ENCODE results near the gene NHLH2.

Gene NHLH2

GRCh38 chr1:115827452-115828044 lies 13.4 kb downstream of the NHLH2 start:
- ChIA-PET POLR2A (no interaction called here), CTCF (interaction anchor here (3.4 kb wide), 1 partner anchor 20 kb away, joined by 16 read pairs; no protein-coding TSS in a partner anchor)
- TF ChIP-seq ZBTB6 (tag by site-specific recombination; IDR thresholded peaks at IDR 0.05) = no peak
- TF ChIP-seq SP3 (tag by site-specific recombination; IDR thresholded peaks at IDR 0.05) = no peak
- TF ChIP-seq ZNF837 (tag by site-specific recombination; IDR thresholded peaks at IDR 0.05) = no peak
- no peak for TF ChIP-seq ZNF350 (tag by site-specific recombination; IDR thresholded peaks at IDR 0.05)
- no peak for TF ChIP-seq ZNF76 (tag by site-specific recombination; IDR thresholded peaks at IDR 0.05; ENCODE audit: borderline replicate concordance, low read depth)
- no peak for TF ChIP-seq ZNF274 (IDR thresholded peaks at IDR 0.05; ENCODE audit: low read length)
- TF ChIP-seq ZNF274 (tag by site-specific recombination; IDR thresholded peaks at IDR 0.05; ENCODE audit: borderline replicate concordance) = no peak
- Histone ChIP-seq H3K36me3 (ENCODE audit: control insufficient read depth in 2 of 2, insufficient read depth in 1 of 2, low read length in 2 of 2) (no peaks in the 10 kb centered on the region), H3K9me3 (ENCODE audit: control insufficient read depth, insufficient read depth, low read depth, low read length) (no peaks in the 10 kb centered on the region), H3K4me1 (ENCODE audit: control insufficient read depth, insufficient read depth, low read length) (no peaks in the 10 kb centered on the region), H3K4me3 (ENCODE audit: low read depth, low read length) (no peak overlapping the region), H3K27ac (ENCODE audit: extremely low read depth, low read depth, low read length) (no peak overlapping the region)

- Histone ChIP-seq H3K4me1 (ENCODE audit: control insufficient read depth, insufficient read depth, low read length) (no peaks in the 10 kb centered on the region), H3K9me3 (ENCODE audit: control insufficient read depth, insufficient read depth, low read depth, low read length) (no peaks in the 10 kb centered on the region), H3K27ac (ENCODE audit: extremely low read depth, low read depth, low read length) (no peak overlapping the region), H3K36me3 (ENCODE audit: control insufficient read depth in 2 of 2, insufficient read depth in 1 of 2, low read length in 2 of 2) (no peaks in the 10 kb centered on the region), H3K4me3 (ENCODE audit: low read depth, low read length) (no peak overlapping the region)
- CTCF ChIA-PET = interaction anchor here (0.6 to 3.4 kb wide), 2 partner anchors 19 to 320 kb away, joined by 3 to 16 read pairs; no protein-coding TSS in a partner anchor
- POLR2A ChIA-PET = no interaction called here
- TF ChIP-seq ZNF274 (IDR thresholded peaks at IDR 0.05; ENCODE audit: low read length) = no peak
- TF ChIP-seq ZNF274 (tag by site-specific recombination; IDR thresholded peaks at IDR 0.05; ENCODE audit: borderline replicate concordance) = no peak
- TF ChIP-seq ZNF830 (tag by site-specific recombination; IDR thresholded peaks at IDR 0.05; ENCODE audit: low read depth) = no peak
- TF ChIP-seq ZNF362 (tag by site-specific recombination; IDR thresholded peaks at IDR 0.05) = no peak
- TF ChIP-seq ZNF354C (tag by site-specific recombination; IDR thresholded peaks at IDR 0.05; ENCODE audit: borderline replicate concordance, low read depth) = no peak
- TF ChIP-seq ZNF19 (tag by site-specific recombination; IDR thresholded peaks at IDR 0.05; ENCODE audit: low read depth) = no peak
- no peak for TF ChIP-seq OVOL3 (tag by site-specific recombination; IDR thresholded peaks at IDR 0.05)
- 0 out of 2 replicates have a peak, but pooled peaks have one; percentile 39 for TF ChIP-seq ZEB2 (tag by site-specific recombination; IDR thresholded peaks at IDR 0.05)
- TF ChIP-seq SP7 (tag by site-specific recombination; IDR thresholded peaks at IDR 0.05) = peak; percentile 79
- peak; percentile 72 for TF ChIP-seq WT1 (tag by site-specific recombination; IDR thresholded peaks at IDR 0.05)
- TF ChIP-seq ZNF366 (tag by site-specific recombination; conservative IDR thresholded peaks at IDR 0.05) = peak; percentile 29; the same call in 1 of the 2 replicates
- TF ChIP-seq ZNF341 (tag by site-specific recombination; IDR thresholded peaks at IDR 0.05; ENCODE audit: low read depth) = no peak
- TF ChIP-seq ZNF670 (tag by site-specific recombination; IDR thresholded peaks at IDR 0.05; ENCODE audit: low read depth) = no peak
- 0 out of 2 replicates have a peak, but pooled peaks have one; percentile 32 for TF ChIP-seq TRIM28 (IDR thresholded peaks at IDR 0.05; ENCODE audit: borderline replicate concordance, low read length)
- TF ChIP-seq ZSCAN16 (tag by site-specific recombination; IDR thresholded peaks at IDR 0.05) = no peak
- no peak for TF ChIP-seq ZNF837 (tag by site-specific recombination; IDR thresholded peaks at IDR 0.05)
- TF ChIP-seq HIC1 (tag by site-specific recombination; IDR thresholded peaks at IDR 0.05) = 0 out of 2 replicates have a peak, but pooled peaks have one; percentile 34
- 0 out of 2 replicates have a peak, but pooled peaks have one; percentile 17 for TF ChIP-seq OSR2 (tag by site-specific recombination; IDR thresholded peaks at IDR 0.05)
- no peak for TF ChIP-seq PRDM4 (tag by site-specific recombination; IDR thresholded peaks at IDR 0.05)
- peak; percentile 28; the same call in 1 of the 2 replicates for TF ChIP-seq EGR2 (tag by site-specific recombination; IDR thresholded peaks at IDR 0.05; ENCODE audit: low read depth)
- peak; percentile 59 for TF ChIP-seq ZFHX2 (tag by site-specific recombination; conservative IDR thresholded peaks at IDR 0.05)
- 0 out of 2 replicates have a peak, but pooled peaks have one; percentile 17 for TF ChIP-seq KLF1 (tag by site-specific recombination; IDR thresholded peaks at IDR 0.05)
- TF ChIP-seq ZNF202 (tag by site-specific recombination; IDR thresholded peaks at IDR 0.05; ENCODE audit: borderline replicate concordance) = no peak
Observed at GRCh38 chr1:115826628-115827027, 14.3 kb downstream of the NHLH2 start.

Data from HEK293 (cell line).